GM13977 (cell line): ENCODE data around the gene KAZN.

Experiments used
- DNase-seq: peaks from one replicate; pipeline ENCODE4 v3.0.0; 2012; ENCODE audit warnings: low spot score
- in situ Hi-C: fragments of 300-500 bp; cut with MboI; formaldehyde crosslinking; loops from one replicate; pipeline ENCODE4 v1.12.0; 2022; ENCODE audit warnings: low sequenced_read_pairs, low pct_unique_long_range_greater_than_20kb, mixed read lengths, inconsistent platforms; ENCODE audit not compliant: unreplicated experiment
- TF ChIP-seq, protein P1 (sequence below): IDR thresholded peaks from 2 replicates; pipeline ENCODE4 v1.5.1; 2012; ENCODE audit warnings: mild to moderate bottlenecking, control low read depth; ENCODE audit not compliant: insufficient read depth; ENCODE audit errors: extremely low read depth, missing control alignments

Gene KAZN

DNA sequence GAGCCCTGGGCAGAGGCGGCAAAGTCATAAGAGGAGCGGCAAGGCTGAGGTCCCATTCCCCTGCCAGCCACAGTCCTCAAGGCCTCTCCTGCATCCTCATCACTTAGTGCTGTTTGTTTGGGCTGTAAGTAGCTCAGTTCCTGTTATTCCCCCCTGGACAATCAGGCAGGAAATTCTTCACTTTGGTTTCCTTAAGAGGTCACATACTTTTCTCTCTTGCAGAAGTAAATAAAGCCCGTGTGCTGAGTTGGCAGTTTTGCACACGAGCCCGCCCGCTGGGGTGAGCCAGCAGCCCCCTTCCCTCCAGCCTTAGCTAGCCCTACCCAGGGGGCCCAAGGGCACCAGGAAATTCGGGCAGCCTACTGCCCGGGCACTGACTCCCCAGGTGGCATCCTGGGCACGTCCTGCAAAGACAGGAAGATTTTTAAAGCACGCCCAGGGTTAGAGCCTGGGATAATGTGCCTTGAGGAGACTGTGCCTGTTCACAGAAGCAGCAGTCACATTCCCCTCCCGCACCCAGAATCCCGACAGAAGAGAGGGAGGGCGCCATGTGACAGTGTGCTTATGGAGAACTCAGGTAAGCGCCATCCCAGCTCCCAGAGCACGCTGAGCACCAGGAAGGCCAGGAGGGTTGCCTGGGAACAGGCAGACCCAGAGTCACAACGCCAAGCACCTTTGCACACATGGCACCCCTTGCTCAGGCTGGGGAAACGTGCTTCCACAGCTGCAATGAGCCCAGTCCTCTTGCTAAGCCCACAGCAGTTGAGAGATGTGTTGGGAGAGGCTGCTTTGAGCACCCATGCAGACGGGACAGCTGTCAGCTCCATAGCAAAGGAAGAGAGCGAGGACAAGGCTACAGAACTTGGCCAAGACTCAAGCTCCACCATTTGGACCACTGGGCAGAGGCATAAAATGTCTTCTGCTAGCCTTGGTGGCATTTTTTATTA is 410.6 kb downstream of the KAZN start:
- DNase-seq: no peak
- in situ Hi-C loops: no loop called here
- TF ChIP-seq, protein P1, sequence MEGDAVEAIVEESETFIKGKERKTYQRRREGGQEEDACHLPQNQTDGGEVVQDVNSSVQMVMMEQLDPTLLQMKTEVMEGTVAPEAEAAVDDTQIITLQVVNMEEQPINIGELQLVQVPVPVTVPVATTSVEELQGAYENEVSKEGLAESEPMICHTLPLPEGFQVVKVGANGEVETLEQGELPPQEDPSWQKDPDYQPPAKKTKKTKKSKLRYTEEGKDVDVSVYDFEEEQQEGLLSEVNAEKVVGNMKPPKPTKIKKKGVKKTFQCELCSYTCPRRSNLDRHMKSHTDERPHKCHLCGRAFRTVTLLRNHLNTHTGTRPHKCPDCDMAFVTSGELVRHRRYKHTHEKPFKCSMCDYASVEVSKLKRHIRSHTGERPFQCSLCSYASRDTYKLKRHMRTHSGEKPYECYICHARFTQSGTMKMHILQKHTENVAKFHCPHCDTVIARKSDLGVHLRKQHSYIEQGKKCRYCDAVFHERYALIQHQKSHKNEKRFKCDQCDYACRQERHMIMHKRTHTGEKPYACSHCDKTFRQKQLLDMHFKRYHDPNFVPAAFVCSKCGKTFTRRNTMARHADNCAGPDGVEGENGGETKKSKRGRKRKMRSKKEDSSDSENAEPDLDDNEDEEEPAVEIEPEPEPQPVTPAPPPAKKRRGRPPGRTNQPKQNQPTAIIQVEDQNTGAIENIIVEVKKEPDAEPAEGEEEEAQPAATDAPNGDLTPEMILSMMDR: no peak

DNA sequence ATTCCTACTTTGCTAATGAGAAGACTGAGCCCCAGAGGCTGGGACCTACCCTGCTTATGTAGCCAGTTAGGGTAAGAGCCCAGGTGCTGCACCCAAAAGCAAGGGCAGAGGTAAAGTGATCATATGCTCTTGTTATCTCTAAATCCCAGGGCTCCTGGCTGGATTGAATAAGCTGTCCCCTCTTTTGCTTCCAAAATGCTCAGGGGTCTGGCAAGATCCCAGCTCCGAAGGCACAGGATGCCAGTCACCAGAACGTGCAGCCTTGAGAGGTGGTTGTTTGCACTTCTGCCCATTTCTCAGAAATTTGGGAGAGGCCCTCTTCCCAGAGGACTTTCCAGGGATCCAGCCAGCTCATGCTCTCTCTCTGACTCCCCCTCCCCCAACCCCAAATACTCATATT is 412.7 kb downstream of the KAZN start:
- in situ Hi-C loops: no loop called here
- DNase-seq: no peak
- TF ChIP-seq, protein P1: no peak

DNA sequence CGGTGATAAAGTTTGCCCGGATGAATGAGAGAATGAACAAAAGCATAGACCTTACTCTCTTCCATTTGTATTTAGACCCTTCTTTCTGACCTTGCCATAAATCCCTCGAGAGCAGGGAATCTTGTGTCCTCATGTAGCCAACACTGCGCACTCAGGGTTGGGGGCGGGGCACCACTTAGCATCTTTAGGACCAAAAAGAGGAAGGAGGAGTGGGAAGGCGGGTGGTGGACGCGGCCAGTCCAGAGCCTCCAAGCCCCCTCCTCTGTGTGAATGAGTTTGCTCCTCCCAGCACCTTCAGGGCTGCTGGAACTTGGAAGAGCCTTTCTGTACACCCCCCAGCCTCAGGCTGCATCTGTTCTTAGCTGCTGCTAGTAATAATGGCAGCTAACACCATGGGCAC is 413.2 kb downstream of the KAZN start:
- no peak for DNase-seq
- TF ChIP-seq, protein P1: no peak
- in situ Hi-C loops: no loop called here

DNA sequence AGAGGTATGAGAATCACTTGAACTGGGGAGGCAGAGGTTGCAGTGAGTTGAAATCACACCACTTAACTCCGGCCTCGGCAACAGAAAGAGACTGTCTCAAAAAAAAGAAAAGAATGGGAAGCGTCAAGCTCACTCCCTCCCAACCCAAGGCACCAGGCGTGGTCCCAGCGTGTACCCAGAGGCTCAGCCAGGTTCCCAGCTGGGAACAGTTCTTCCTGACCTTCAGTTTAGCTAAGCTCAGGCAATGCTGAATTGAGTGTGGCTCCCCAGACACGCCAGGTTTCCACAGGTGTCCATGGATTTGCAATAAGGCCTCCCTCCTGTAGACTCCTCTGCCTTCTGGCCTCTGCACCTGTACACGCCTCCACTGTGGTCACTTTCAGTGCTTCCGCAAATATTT is 414.3 kb downstream of the KAZN start:
- TF ChIP-seq, protein P1: no peak
- in situ Hi-C loops: no loop called here
- DNase-seq: no peak

DNA sequence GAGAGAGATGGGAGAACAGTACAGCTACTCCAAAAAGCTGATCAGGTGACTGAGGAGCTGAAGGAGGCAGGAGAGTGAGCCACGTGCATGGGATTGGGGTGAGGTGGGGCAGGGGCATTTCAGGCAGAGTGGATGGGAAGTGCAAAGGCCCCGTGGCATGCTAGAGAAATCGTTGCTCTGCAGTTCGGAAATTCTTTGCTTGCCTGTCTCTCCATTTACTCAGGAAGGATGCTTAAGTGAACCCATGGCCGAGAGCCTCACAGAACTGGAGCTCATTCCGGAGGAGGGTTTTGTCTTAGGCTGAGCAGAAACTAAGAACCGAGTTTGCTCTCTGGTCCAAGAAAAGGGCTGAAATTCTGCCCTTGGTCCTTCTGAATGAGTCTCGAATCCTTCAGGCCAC is 415.3 kb downstream of the KAZN start:
- in situ Hi-C loops: no loop called here
- TF ChIP-seq, protein P1: no peak
- no peak for DNase-seq

DNA sequence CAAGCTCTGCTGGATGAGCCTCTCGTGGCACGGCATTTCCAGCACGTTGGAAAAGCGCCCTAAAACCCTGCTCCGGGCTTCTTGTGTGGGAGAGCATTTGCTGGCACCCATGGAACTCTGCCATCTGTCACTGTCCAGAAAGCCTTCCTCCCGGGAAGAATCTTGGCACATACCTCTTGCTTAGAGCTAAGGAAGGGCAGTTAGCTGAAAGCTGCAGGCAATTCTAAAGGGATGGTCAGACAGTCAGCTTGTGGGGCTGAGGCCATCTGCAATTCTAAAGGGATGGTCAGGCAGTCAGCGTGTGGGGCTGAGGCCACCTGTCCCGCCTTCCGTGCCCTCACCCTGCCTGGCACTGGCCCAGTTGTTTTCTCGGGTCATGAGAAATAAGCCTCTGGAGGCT is 416.0 kb downstream of the KAZN start:
- in situ Hi-C loops: no loop called here
- TF ChIP-seq, protein P1: no peak
- no peak for DNase-seq
